Thyroid gland (tissue), 4 donors: ENCODE measurements around the gene SNCA.

ENCODE experiments used
- POLR2A ChIP-seq, 2 donors: fragments of 450-650 bp; IDR thresholded peaks; one replicate each; pipeline ENCODE4 v1.6.1; 2017; ENCODE audit warnings: antibody characterized with exemption in 2 of 2, mild to moderate bottlenecking in 2 of 2, moderate library complexity in 1 of 2
- TF ChIP-seq, protein P1 (sequence below), 6 experiments: fragments of 200-600 bp in 3 of 6; fragments of 450-650 bp in 3 of 6; sonication (generic) in 3 of 6; IDR thresholded peaks; one replicate each; pipeline ENCODE4 v1.5.1; 2016 to 2019; ENCODE audit warnings: antibody characterized with exemption in 6 of 6, mild to moderate bottlenecking in 2 of 6, inconsistent platforms in 1 of 6, moderate library complexity in 1 of 6

DNA sequence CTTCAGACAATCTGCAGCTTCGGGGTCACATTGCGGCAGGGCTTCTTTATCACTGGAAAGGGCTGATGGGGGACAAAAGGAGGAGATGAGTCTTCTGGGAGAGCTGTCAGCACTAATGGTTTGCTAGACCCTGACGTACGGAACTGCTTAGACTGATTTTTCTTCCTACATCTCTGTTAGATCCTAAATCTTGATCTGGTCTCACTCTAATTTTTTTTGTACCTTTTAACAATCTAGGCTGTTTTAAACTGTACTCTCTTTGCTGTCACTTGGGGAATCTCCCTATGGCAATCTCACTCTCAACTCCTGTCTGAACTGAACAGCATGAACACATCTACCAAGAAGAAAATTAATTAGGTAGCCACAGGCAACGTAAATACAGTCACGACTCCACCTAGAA is 120.1 kb downstream of the SNCA start:
- TF ChIP-seq, protein P1, sequence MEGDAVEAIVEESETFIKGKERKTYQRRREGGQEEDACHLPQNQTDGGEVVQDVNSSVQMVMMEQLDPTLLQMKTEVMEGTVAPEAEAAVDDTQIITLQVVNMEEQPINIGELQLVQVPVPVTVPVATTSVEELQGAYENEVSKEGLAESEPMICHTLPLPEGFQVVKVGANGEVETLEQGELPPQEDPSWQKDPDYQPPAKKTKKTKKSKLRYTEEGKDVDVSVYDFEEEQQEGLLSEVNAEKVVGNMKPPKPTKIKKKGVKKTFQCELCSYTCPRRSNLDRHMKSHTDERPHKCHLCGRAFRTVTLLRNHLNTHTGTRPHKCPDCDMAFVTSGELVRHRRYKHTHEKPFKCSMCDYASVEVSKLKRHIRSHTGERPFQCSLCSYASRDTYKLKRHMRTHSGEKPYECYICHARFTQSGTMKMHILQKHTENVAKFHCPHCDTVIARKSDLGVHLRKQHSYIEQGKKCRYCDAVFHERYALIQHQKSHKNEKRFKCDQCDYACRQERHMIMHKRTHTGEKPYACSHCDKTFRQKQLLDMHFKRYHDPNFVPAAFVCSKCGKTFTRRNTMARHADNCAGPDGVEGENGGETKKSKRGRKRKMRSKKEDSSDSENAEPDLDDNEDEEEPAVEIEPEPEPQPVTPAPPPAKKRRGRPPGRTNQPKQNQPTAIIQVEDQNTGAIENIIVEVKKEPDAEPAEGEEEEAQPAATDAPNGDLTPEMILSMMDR (IDR thresholded peaks at IDR 0.05) = no peak
- TF ChIP-seq POLR2A (IDR thresholded peaks at IDR 0.05) = no peak
